HEK293 (cell line): ENCODE data around the gene EVC.
A peak's percentile ranks its signal among the peaks of the same experiment; 100 is the strongest.

ENCODE experiments used
- CTCF ChIA-PET: fragments of 350-600 bp; formaldehyde crosslinking; extraction: SDS; loops from one replicate; lab custom pipeline; 2021; ENCODE audit warnings: antibody characterized with exemption; lab: Yijun Ruan, JAX
- POLR2A ChIA-PET: fragments of 300-600 bp; formaldehyde crosslinking; extraction: SDS; loops from one replicate; lab custom pipeline; 2020; ENCODE audit warnings: antibody characterized with exemption, inconsistent platforms; lab: Yijun Ruan, JAX
- H3K27ac ChIP-seq: fragments of 200-500 bp; sonication (Bioruptor generic); 2 replicates; pipeline ENCODE4 v1.5.1; 2014; ENCODE audit warnings: low read depth, low read length, control low read depth, inconsistent platforms; ENCODE audit errors: extremely low read depth
- H3K36me3 ChIP-seq, 2 experiments: fragments of 200-500 bp in 1 of 2; sonication (Bioruptor generic) in 1 of 2; 1 replicate in 1 of 2; 2 replicates in 1 of 2; pipeline ENCODE4 v1.5.1; 2014 to 2017; ENCODE audit warnings: inconsistent platforms in 2 of 2, low read length in 2 of 2; ENCODE audit not compliant: control insufficient read depth in 2 of 2, insufficient read depth in 1 of 2
- H3K4me1 ChIP-seq: fragments of 200-500 bp; sonication (Bioruptor generic); 2 replicates; pipeline ENCODE4 v1.5.1; 2014; ENCODE audit warnings: mild to moderate bottlenecking, low read length, inconsistent platforms; ENCODE audit not compliant: control insufficient read depth, insufficient read depth
- H3K4me3 ChIP-seq: 2 replicates; pipeline ENCODE4 v1.5.1; 2011; ENCODE audit warnings: low read depth, mild to moderate bottlenecking, control low read depth, low read length, moderate library complexity
- H3K9me3 ChIP-seq: fragments of 200-500 bp; sonication (Bioruptor generic); 2 replicates; pipeline ENCODE4 v1.5.1; 2014; ENCODE audit warnings: low read depth, low read length, inconsistent platforms; ENCODE audit not compliant: control insufficient read depth, insufficient read depth
- SCRT2 ChIP-seq: fragments of 450-650 bp; formaldehyde crosslinking; IDR thresholded peaks from 2 replicates; pipeline ENCODE4 v1.5.1; 2016; ENCODE audit warnings: missing biosample characterization, missing genetic modification characterization
- SETDB1 ChIP-seq: IDR thresholded peaks from one replicate; pipeline ENCODE4 v1.6.1; 2017; ENCODE audit warnings: mild to moderate bottlenecking, low read length, moderate library complexity, mixed read lengths; ENCODE audit not compliant: insufficient read length
- ZNF133 ChIP-seq: fragments of 450-650 bp; formaldehyde crosslinking; IDR thresholded peaks from 2 replicates; pipeline ENCODE4 v1.5.1; 2016; ENCODE audit warnings: missing biosample characterization, missing genetic modification characterization
- ZNF138 ChIP-seq: fragments of 450-650 bp; formaldehyde crosslinking; IDR thresholded peaks from 2 replicates; pipeline ENCODE4 v1.5.1; 2016; ENCODE audit warnings: missing biosample characterization, missing genetic modification characterization, borderline replicate concordance
- ZNF146 ChIP-seq: fragments of 450-650 bp; formaldehyde crosslinking; IDR thresholded peaks from 2 replicates; pipeline ENCODE4 v1.5.1; 2016; ENCODE audit warnings: missing biosample characterization, missing genetic modification characterization
- ZNF184 ChIP-seq: fragments of 450-650 bp; IDR thresholded peaks from 2 replicates; pipeline ENCODE4 v1.5.1; 2018; ENCODE audit warnings: missing biosample characterization, mild to moderate bottlenecking, missing genetic modification characterization
- ZNF19 ChIP-seq: fragments of 450-650 bp; formaldehyde crosslinking; IDR thresholded peaks from 2 replicates; pipeline ENCODE4; 2016; ENCODE audit warnings: missing biosample characterization, missing genetic modification characterization, low read depth
- ZNF561 ChIP-seq: fragments of 450-650 bp; IDR thresholded peaks from 2 replicates; pipeline ENCODE4 v1.5.1; 2018; ENCODE audit warnings: missing biosample characterization, missing genetic modification characterization, borderline replicate concordance
- TF ChIP-seq, protein P1 (sequence below): fragments of 450-650 bp; formaldehyde crosslinking; IDR thresholded peaks from 2 replicates; pipeline ENCODE4 v1.5.1; 2016; ENCODE audit warnings: missing biosample characterization, missing genetic modification characterization
- TF ChIP-seq, protein P2 (sequence below): fragments of 450-650 bp; formaldehyde crosslinking; conservative IDR thresholded peaks from 2 replicates; pipeline ENCODE4 v1.5.1; 2016; ENCODE audit warnings: low read depth, missing biosample characterization, missing genetic modification characterization
- TF ChIP-seq, protein P3 (sequence below): fragments of 450-650 bp; IDR thresholded peaks from 2 replicates; pipeline ENCODE4 v1.5.1; 2018; ENCODE audit warnings: missing biosample characterization, missing genetic modification characterization
- TF ChIP-seq, protein P4 (sequence below): fragments of 450-650 bp; formaldehyde crosslinking; IDR thresholded peaks from 2 replicates; pipeline ENCODE4 v1.5.1; 2016; ENCODE audit warnings: missing biosample characterization, missing genetic modification characterization
- TF ChIP-seq, protein P5 (sequence below): fragments of 450-650 bp; formaldehyde crosslinking; IDR thresholded peaks from 2 replicates; pipeline ENCODE4 v1.5.1; 2016; ENCODE audit warnings: missing biosample characterization, missing genetic modification characterization
- TF ChIP-seq, protein P6 (sequence below): fragments of 450-650 bp; formaldehyde crosslinking; IDR thresholded peaks from 2 replicates; pipeline ENCODE4 v1.5.1; 2016; ENCODE audit warnings: missing biosample characterization, missing genetic modification characterization

EVC gene

DNA sequence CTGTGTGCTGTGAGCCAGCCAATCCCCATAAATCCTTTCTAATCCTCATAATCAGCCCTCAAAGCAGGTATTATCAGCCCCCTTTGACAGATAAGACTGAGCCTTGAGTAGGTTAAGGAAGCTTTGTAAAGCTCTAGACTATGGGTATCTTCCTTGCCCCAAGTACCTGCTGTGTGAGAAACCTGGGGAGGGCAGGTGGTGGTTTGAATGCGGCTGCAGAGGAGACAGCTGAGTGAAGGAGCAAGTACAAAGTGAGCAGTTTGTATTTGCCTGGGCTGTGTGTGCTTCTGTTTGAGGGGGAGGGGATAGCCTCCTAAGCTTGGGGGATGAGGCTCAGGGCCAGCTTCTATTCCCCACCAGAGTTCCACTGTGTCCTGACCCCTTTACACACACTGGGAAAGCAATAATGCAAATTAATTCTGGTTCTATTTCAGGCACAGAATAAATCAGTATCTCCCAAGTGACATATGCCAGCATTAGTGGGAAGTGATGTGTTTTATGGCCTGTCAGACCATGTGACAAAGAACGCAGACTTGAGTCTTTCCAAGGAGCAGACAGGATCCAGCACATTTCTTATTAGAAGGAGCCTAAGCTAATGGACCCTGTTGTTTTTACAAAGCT lies 63.5 kb downstream of the EVC start:
- H3K9me3 ChIP-seq: no peaks in the 10 kb centered on the region
- ChIA-PET POLR2A (no interaction called here), CTCF (no interaction called here)

DNA sequence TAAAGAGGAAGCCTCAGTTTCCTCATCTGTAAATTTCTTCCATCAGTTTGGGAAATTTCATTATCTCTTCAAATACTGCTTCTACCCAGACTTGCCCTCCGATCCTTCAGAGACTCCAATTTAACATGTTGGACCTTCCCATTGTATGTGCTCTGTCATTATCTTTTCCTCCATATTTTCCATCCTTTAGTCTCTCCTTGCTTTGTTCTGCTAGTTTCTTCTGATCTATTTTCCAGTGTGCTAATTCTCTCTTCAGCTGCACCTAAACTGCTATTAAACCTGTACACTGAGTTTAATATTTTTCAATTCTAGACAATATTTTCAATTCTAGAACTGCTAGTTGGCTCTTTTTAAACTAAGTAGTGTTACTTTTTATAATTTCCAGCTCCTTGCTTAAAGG lies 65.5 kb downstream of the EVC start:
- H3K9me3 ChIP-seq: no peaks in the 10 kb centered on the region
- ChIA-PET POLR2A (no interaction called here), CTCF (no interaction called here)
- H3K4me1 ChIP-seq: no peaks in the 10 kb centered on the region
- no peak overlapping the region for H3K27ac ChIP-seq
- no peak overlapping the region for H3K4me3 ChIP-seq
- H3K36me3 ChIP-seq: peaks cover 0 to 9% of the 10 kb centered on the region in 2 experiments; a peak in 1 of 3 replicates
- TF ChIP-seq, protein P1, sequence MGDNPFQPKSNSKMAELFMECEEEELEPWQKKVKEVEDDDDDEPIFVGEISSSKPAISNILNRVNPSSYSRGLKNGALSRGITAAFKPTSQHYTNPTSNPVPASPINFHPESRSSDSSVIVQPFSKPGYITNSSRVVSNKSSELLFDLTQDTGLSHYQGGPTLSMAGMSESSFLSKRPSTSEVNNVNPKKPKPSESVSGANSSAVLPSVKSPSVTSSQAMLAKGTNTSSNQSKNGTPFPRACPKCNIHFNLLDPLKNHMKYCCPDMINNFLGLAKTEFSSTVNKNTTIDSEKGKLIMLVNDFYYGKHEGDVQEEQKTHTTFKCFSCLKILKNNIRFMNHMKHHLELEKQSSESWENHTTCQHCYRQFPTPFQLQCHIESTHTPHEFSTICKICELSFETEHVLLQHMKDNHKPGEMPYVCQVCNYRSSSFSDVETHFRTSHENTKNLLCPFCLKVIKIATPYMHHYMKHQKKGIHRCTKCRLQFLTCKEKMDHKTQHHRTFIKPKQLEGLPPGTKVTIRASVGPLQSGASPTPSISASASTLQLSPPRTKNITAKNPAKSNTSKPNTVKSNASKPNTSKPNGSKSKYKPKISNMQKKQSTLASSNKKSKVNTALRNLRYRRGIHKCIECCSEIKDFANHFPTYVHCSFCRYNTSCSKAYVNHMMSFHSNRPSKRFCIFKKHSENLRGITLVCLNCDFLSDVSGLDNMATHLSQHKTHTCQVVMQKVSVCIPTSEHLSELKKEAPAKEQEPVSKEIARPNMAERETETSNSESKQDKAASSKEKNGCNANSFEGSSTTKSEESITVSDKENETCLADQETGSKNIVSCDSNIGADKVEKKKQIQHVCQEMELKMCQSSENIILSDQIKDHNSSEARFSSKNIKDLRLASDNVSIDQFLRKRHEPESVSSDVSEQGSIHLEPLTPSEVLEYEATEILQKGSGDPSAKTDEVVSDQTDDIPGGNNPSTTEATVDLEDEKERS (tag by site-specific recombination): 0 out of 2 replicates have a peak, but pooled peaks have one; percentile 54
- TF ChIP-seq, protein P2, sequence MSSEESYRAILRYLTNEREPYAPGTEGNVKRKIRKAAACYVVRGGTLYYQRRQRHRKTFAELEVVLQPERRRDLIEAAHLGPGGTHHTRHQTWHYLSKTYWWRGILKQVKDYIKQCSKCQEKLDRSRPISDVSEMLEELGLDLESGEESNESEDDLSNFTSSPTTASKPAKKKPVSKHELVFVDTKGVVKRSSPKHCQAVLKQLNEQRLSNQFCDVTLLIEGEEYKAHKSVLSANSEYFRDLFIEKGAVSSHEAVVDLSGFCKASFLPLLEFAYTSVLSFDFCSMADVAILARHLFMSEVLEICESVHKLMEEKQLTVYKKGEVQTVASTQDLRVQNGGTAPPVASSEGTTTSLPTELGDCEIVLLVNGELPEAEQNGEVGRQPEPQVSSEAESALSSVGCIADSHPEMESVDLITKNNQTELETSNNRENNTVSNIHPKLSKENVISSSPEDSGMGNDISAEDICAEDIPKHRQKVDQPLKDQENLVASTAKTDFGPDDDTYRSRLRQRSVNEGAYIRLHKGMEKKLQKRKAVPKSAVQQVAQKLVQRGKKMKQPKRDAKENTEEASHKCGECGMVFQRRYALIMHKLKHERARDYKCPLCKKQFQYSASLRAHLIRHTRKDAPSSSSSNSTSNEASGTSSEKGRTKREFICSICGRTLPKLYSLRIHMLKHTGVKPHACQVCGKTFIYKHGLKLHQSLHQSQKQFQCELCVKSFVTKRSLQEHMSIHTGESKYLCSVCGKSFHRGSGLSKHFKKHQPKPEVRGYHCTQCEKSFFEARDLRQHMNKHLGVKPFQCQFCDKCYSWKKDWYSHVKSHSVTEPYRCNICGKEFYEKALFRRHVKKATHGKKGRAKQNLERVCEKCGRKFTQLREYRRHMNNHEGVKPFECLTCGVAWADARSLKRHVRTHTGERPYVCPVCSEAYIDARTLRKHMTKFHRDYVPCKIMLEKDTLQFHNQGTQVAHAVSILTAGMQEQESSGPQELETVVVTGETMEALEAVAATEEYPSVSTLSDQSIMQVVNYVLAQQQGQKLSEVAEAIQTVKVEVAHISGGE (tag by site-specific recombination): no peak
- TF ChIP-seq SETDB1 (peak; percentile 63), ZNF133 (peak; percentile 95)

More for the DNA sequence above, 63.5 kb downstream of the EVC start:
- no peak overlapping the region for H3K27ac ChIP-seq
- H3K36me3 ChIP-seq: peaks cover 0 to 17% of the 10 kb centered on the region in 2 experiments; a peak in 1 of 3 replicates
- TF ChIP-seq SCRT2 (tag by site-specific recombination) (no peak), ZNF146 (tag by site-specific recombination) (no peak)
- TF ChIP-seq, protein P3, sequence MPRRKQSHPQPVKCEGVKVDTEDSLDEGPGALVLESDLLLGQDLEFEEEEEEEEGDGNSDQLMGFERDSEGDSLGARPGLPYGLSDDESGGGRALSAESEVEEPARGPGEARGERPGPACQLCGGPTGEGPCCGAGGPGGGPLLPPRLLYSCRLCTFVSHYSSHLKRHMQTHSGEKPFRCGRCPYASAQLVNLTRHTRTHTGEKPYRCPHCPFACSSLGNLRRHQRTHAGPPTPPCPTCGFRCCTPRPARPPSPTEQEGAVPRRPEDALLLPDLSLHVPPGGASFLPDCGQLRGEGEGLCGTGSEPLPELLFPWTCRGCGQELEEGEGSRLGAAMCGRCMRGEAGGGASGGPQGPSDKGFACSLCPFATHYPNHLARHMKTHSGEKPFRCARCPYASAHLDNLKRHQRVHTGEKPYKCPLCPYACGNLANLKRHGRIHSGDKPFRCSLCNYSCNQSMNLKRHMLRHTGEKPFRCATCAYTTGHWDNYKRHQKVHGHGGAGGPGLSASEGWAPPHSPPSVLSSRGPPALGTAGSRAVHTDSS (tag by site-specific recombination): no peak
- TF ChIP-seq, all 188 proteins: peak for 0
- Histone ChIP-seq H3K4me3 (no peak overlapping the region), H3K4me1 (no peaks in the 10 kb centered on the region)

DNA sequence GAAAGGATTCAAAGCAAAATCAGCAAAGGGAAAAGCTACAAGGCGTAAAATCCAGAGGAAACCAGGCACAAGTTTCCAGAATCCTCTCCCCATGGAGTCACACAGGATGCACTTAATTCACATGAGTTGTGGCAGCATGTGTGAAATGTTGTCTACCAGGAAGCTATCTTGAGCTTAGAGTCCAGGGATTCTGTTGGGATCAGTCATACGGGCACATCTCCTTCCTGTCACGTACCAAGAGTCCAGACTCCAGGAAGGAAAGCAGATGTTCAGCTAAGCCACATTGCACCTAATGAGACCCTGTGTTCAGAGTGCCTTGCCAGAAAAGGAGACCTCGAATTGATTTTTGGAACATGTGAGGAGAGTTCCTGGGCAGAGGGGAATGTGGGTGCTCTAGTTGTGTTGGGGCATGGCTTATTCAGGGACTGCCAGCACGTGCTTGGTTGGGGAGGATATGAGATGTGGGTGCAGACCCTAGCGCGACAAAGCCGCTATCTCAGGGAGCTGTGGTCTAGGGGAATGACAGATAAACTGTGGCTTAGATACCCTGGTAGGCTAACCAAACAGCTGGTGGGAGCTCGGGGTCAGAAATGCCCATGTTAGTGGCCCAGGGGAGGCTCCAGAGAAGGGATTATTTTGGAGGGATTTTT lies 70.0 kb downstream of the EVC start:
- Histone ChIP-seq H3K4me1 (no peaks in the 10 kb centered on the region), H3K4me3 (no peak overlapping the region), H3K9me3 (no peaks in the 10 kb centered on the region), H3K27ac (no peak overlapping the region), H3K36me3 (peaks cover 0 to 33% of the 10 kb centered on the region in 2 experiments; a peak in 1 of 3 replicates)
- ChIA-PET CTCF (interaction anchor here (0.8 kb wide), 1 partner anchor 155 kb away, joined by 3 read pairs; no protein-coding TSS in a partner anchor), POLR2A (no interaction called here)
- TF ChIP-seq ZNF19 (tag by site-specific recombination): no peak
- TF ChIP-seq, protein P4, sequence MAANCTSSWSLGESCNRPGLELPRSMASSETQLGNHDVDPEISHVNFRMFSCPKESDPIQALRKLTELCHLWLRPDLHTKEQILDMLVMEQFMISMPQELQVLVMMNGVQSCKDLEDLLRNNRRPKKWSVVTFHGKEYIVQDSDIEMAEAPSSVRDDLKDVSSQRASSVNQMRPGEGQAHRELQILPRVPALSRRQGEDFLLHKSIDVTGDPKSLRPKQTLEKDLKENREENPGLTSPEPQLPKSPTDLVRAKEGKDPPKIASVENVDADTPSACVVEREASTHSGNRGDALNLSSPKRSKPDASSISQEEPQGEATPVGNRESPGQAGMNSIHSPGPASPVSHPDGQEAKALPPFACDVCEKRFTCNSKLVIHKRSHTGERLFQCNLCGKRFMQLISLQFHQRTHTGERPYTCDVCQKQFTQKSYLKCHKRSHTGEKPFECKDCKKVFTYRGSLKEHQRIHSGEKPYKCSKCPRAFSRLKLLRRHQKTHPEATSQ (tag by site-specific recombination): no peak
- no peak for TF ChIP-seq ZNF138 (tag by site-specific recombination)
- TF ChIP-seq, protein P5, sequence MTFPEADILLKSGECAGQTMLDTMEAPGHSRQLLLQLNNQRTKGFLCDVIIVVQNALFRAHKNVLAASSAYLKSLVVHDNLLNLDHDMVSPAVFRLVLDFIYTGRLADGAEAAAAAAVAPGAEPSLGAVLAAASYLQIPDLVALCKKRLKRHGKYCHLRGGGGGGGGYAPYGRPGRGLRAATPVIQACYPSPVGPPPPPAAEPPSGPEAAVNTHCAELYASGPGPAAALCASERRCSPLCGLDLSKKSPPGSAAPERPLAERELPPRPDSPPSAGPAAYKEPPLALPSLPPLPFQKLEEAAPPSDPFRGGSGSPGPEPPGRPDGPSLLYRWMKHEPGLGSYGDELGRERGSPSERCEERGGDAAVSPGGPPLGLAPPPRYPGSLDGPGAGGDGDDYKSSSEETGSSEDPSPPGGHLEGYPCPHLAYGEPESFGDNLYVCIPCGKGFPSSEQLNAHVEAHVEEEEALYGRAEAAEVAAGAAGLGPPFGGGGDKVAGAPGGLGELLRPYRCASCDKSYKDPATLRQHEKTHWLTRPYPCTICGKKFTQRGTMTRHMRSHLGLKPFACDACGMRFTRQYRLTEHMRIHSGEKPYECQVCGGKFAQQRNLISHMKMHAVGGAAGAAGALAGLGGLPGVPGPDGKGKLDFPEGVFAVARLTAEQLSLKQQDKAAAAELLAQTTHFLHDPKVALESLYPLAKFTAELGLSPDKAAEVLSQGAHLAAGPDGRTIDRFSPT: no peak
- TF ChIP-seq ZNF184: no peak
- no peak for TF ChIP-seq ZNF146 (tag by site-specific recombination)
- TF ChIP-seq ZNF561 (tag by site-specific recombination): no peak
- TF ChIP-seq, protein P6, sequence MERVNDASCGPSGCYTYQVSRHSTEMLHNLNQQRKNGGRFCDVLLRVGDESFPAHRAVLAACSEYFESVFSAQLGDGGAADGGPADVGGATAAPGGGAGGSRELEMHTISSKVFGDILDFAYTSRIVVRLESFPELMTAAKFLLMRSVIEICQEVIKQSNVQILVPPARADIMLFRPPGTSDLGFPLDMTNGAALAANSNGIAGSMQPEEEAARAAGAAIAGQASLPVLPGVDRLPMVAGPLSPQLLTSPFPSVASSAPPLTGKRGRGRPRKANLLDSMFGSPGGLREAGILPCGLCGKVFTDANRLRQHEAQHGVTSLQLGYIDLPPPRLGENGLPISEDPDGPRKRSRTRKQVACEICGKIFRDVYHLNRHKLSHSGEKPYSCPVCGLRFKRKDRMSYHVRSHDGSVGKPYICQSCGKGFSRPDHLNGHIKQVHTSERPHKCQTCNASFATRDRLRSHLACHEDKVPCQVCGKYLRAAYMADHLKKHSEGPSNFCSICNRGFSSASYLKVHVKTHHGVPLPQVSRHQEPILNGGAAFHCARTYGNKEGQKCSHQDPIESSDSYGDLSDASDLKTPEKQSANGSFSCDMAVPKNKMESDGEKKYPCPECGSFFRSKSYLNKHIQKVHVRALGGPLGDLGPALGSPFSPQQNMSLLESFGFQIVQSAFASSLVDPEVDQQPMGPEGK (tag by site-specific recombination): no peak
